NK-92 (cell line): ENCODE results near the gene VPS37B.
"Not testable (repeated sequence)": the region's sequence is repeated elsewhere in the genome, so short reads cannot be mapped to it uniquely, and the experiment has no call there.

ENCODE experiments used
- DNase-seq: peaks from one replicate; lab custom pipeline; 2025; ENCODE audit not compliant: unreplicated experiment; lab: John Stamatoyannopoulos, UW

VPS37B gene

GRCh38 chr12:122895704-122896636 lies at the start of gene VPS37B:
VPS37B (minus strand) TSS chr12:122896124; CDS start chr12:122896062, 62 bp downstream.
- DNase-seq: peak; percentile 21

GRCh38 chr12:122944605-122945592 lies 49.0 kb upstream of the VPS37B start:
- no peak for DNase-seq

- no peak for DNase-seq
Observed at GRCh38 chr12:122943196-122943595, 47.3 kb upstream of the VPS37B start.

GRCh38 chr12:122942637-122943036 lies 46.7 kb upstream of the VPS37B start:
- peak; percentile 6 for DNase-seq

- not testable (repeated sequence) for DNase-seq
Observed at GRCh38 chr12:122941351-122941750, 45.4 kb upstream of the VPS37B start.

GRCh38 chr12:122939125-122939524 lies 43.2 kb upstream of the VPS37B start:
- DNase-seq: no peak

- no peak for DNase-seq
Observed at GRCh38 chr12:122937622-122938091, 41.7 kb upstream of the VPS37B start.

- no peak for DNase-seq
Observed at GRCh38 chr12:122935318-122935717, 39.4 kb upstream of the VPS37B start.

GRCh38 chr12:122934722-122935121 lies 38.8 kb upstream of the VPS37B start:
- DNase-seq: no peak

- DNase-seq: no peak
Observed at GRCh38 chr12:122932207-122932606, 36.3 kb upstream of the VPS37B start.

- no peak for DNase-seq
Observed at GRCh38 chr12:122929812-122930211, 33.9 kb upstream of the VPS37B start.

GRCh38 chr12:122929148-122929538 lies 33.2 kb upstream of the VPS37B start:
- DNase-seq: no peak

- no peak for DNase-seq
Observed at GRCh38 chr12:122928404-122929147, 32.7 kb upstream of the VPS37B start.

GRCh38 chr12:122927756-122928403 lies 32.0 kb upstream of the VPS37B start:
- DNase-seq: no peak

GRCh38 chr12:122921917-122922316 lies 26.0 kb upstream of the VPS37B start:
- no peak for DNase-seq

GRCh38 chr12:122920687-122921086 lies 24.8 kb upstream of the VPS37B start:
- no peak for DNase-seq

GRCh38 chr12:122918827-122919226 lies 22.9 kb upstream of the VPS37B start:
- no peak for DNase-seq

- no peak for DNase-seq
Observed at GRCh38 chr12:122917507-122918121, 21.7 kb upstream of the VPS37B start.

- DNase-seq: no peak
Observed at GRCh38 chr12:122909442-122910288, 13.7 kb upstream of the VPS37B start.
